Measurements from ENCODE around the gene TTC31. TPM values are rescaled to one million over a fixed set of nuclear protein-coding genes. Genes with fewer than 3 reads are reported as not detected.
A peak's percentile ranks its signal among the peaks of the same experiment; 100 is the strongest.
"Not testable (repeated sequence)": the region's sequence is repeated elsewhere in the genome, so short reads cannot be mapped to it uniquely, and the experiment has no call there.

Gene TTC31
- total RNA-seq, 1 donor from 2014 or later, result 22.6 TPM

- intact Hi-C loops (cut with DNase I), result no loop called here
- peak; percentile 97 for DNase-seq (ENCODE audit: low spot score)
- peak; percentile 76 for ATAC-seq
Measured at GRCh38 chr2:74454654-74455511, 28.0 kb upstream of the TTC31 start, which contains the start of gene INO80B. Gene INO80B, plus strand, starts transcription at chr2:74455087. Its CDS starts 30 bp downstream, at chr2:74455117.

GRCh38 chr2:74457129-74457548 is 25.7 kb upstream of the TTC31 start:
- DNase-seq (ENCODE audit: low spot score) (no peak), ATAC-seq (no peak)
- intact Hi-C loops (cut with DNase I), result no loop called here

- peak; percentile 30 for ATAC-seq
- peak; percentile 82 for DNase-seq (ENCODE audit: low spot score)
- intact Hi-C loops (cut with DNase I), result no loop called here
Measured at GRCh38 chr2:74457549-74458131, 25.2 kb upstream of the TTC31 start.

DNA sequence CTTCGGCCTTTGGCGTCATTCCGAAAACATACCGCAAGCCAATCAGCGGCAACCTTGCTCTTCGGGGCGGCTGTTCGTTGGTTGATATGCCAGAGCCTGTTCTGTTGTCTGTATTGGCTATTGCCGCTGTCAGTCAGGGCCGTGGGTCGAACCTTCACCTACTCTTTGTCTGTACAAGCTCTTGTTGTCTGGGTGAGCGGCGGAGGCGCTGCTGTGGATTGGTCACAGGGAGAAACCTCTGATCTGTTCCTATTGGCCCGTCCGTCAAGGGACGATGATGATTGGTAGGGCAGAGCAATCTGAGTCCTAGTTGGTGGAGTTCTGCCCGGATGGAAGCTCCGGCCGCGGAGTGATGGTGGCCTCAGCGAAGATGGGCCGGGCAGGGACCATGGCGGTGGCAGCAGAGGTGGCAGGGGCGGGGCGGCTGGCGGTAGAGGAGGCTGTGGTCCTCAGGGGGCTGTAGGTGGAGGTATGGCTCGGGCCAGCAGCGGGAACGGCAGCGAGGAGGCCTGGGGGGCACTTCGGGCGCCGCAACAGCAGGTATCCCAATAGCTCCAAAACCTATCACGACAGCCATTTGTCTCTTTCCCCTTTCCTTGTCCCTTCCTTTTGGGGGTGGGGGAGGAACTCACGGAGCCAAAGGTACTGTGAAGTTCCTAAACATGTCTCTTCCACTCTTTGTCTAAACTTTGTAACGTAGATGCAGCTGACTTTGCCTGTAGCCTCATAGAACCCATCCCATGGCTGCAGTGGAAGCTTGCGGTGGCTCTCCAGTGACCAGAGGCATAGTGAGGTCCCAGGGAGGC is 24.5 kb upstream of the TTC31 start, which contains the start of gene WBP1:
Gene WBP1, plus strand, starts transcription at position 307 of the 806 bp plus-strand sequence. Its CDS starts 165 bp downstream, at position 472.
- intact Hi-C loops (cut with DNase I), result no loop called here
- ATAC-seq (peak; percentile 97), DNase-seq (ENCODE audit: low spot score) (peak; percentile 99)

- DNase-seq (ENCODE audit: low spot score) (no peak), ATAC-seq (no peak)
- intact Hi-C loops (cut with DNase I), result no loop called here
Measured at GRCh38 chr2:74458938-74459363, 23.9 kb upstream of the TTC31 start.

DNA sequence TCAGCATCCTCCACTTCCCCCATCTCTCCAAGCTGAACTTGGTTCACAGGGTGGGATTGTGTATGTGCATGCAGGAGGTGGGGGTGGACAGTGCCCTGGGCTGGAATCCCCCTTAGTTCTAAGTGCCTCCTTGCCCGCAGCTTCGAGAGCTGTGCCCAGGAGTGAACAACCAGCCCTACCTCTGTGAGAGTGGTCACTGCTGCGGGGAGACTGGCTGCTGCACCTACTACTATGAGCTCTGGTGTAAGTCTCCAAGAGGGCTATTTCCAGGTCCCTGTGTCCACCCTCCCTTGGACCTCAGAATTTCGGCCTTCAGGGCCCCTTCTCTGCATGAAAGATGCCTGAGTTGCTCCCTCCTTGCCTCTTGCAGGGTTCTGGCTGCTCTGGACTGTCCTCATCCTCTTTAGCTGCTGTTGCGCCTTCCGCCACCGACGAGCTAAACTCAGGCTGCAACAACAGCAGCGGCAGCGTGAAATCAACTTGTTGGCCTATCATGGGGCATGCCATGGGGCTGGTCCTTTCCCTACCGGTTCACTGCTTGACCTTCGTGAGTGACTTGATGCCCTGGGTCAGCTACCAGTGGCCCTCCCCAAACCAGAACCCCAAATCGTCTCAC is 23.3 kb upstream of the TTC31 start:
- ATAC-seq; DNase-seq (ENCODE audit: low spot score); intact Hi-C loops (cut with DNase I): not testable (repeated sequence)

GRCh38 chr2:74460187-74460586 is 22.7 kb upstream of the TTC31 start:
- intact Hi-C loops (cut with DNase I); DNase-seq (ENCODE audit: low spot score); ATAC-seq: not testable (repeated sequence)

DNA sequence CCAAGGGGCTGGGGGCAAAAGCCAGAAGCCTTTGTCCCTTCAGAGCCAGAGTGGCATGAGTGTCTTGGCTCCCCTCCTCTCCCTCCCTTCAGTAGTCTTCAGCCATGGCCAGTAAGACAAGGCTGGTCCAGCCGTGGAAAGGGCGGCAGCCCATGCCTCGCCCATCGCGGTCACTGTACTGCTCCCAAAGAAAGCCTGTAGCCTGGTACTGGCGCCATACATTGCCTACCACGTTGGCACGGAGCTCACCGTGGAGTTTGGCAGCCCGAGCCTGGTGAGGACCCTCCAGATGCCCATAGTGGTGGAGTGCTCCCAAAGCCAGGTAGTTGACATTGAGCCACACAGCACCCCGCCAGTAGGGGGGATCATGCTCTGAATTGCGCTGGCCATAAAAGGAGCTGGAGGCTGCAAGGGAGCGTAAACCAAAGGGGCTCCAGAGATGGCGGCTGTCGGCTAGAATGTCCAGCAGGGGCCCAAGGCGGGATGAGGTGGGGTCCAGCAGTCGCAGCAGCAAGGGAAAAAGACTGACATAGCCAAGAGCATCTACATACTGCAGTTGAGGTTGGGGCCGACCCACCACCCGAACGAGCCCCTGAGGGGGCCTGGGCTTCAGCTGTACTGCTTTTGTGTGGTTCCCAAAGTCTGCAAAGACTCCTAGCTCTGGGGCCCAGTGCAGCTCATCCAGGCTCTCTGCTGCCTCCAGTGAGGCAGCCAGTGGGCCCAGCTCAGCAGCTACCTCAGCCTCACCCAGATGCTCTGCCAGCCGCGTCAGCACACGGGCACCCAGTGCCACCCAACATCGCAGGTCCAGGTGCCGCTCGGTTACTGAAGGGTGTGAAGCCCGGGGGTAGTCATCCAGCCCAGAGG is 21.5 kb upstream of the TTC31 start:
- no peak for DNase-seq (ENCODE audit: low spot score)
- intact Hi-C loops (cut with DNase I), result no loop called here
- no peak for ATAC-seq

- ATAC-seq, result no peak
- intact Hi-C loops (cut with DNase I), result no loop called here
- no peak for DNase-seq (ENCODE audit: low spot score)
Measured at GRCh38 chr2:74462054-74462785, 20.7 kb upstream of the TTC31 start.

DNA sequence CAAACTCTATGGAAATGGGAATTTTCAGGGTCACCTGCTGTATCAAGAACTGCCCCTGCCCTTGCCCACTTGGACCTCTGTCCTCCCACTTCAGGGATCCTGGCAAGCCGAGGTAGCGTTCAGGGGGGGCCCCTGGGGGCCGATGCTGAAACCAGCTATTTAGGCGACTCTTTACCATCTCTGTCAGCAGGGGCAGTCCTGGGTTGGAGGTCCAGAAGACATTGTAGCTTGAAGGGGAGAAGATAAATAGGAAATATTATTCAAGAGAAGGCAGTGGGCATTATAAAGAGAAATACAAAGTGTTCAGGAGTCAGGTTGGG is 20.1 kb upstream of the TTC31 start:
- ATAC-seq (no peak), DNase-seq (ENCODE audit: low spot score) (no peak)
- intact Hi-C loops (cut with DNase I), result no loop called here

DNA sequence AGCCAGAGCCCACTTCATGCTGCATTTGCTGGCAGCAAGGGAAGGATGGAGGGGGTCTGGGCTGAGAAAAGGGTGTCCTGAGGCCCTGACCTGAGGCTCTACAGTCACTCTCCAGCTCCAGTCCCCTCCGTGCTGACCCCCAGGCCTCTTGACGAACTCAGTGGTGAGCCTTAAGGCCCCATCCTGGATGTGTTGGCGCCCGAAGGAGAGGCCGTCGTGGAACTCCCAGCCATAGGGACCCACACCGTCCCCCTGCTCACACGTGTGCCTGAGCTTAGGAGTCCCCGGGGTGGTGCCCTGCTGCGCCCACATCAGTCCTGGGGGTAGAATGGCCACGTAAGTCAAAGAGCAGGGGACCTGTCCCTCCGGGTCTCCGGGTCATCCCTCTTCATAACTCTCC is 18.5 kb upstream of the TTC31 start:
- no peak for ATAC-seq
- intact Hi-C loops (cut with DNase I), result no loop called here
- DNase-seq (ENCODE audit: low spot score), result no peak

GRCh38 chr2:74470742-74471141 is 12.1 kb upstream of the TTC31 start:
- intact Hi-C loops (cut with DNase I); DNase-seq (ENCODE audit: low spot score): not testable (repeated sequence)

DNA sequence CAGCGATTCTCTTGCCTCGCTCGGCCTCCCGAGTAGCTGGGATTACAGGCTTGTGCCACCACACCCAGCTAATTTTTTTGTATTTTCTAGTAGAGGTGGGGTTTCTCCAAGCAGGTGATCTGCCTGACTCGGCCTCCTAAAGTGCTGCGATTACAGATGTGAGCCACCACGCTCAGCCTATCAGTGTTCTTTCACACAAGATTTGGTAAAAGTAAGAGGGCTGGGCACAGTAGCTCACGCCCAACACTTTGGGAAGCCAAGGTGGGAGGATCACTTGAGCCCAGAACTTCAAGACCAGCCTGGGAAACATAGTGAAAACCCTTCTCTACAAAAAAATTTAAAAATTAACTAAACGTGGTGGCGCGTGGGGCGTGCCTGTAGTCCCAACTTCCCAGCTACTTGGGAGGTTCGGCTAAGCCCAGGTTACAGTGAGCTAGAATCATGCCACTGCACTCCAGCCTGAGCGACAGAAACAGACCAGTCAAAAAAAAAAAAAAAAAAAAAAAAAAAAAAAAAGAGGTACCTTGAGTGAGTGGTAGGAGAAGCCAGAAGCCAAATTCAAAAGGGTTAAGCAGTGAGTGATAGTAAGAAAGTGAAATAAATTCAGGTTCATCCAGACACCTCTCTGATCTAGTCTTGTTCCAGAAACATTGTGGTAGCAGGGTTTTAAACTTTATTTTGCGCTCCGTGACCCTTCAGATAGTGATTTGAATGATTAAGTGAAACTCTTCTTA is 11.4 kb upstream of the TTC31 start:
- no peak for ATAC-seq
- intact Hi-C loops (cut with DNase I), result no loop called here
- DNase-seq (ENCODE audit: low spot score), result no peak

More at GRCh38 chr2:74470742-74471141, 12.1 kb upstream of the TTC31 start:
- not testable (repeated sequence) for ATAC-seq

- intact Hi-C loops (cut with DNase I), result no loop called here
- DNase-seq (ENCODE audit: low spot score) (peak; percentile 98), ATAC-seq (peak; percentile 97)
Measured at GRCh38 chr2:74472086-74472944, 10.6 kb upstream of the TTC31 start, which contains the start of gene MRPL53. Gene MRPL53, minus strand, starts transcription at chr2:74472680. Its CDS starts 20 bp downstream, at chr2:74472660.

DNA sequence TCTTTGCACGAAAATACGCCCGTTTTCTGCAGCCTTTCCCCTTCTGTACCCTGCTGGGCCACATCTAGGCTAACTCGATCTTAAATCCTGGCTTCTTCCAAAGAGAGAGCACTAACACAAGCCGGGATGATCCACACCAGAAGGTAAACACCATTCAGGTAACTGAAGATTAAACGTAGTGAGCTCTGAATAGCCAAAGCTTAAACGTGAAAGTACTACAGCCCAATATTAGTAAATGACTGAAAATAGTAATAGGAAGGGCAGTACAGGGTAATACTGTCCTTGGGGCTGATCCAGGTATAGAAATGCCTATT is 10.0 kb upstream of the TTC31 start:
- DNase-seq (ENCODE audit: low spot score), result no peak

DNA sequence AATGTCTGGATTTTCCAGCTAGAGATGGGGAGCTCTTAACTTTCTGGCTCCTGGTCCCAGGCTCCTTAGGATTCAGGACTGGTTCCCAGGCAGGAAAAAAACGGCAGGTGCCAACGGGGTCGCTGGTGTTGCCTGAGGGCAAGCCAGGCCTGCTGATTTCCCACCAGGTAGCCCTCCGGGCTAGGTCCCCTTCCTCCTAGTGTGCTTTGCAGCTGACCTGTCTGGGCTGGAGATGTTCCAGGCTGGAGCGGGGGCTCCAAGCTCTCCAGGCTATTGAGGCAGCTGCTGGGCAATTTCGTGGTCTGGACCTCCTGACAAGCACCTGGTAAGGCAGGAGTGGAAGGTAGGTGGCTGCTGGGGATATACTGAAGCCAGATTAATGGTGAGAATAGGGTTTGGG is 8.4 kb upstream of the TTC31 start:
- intact Hi-C loops (cut with DNase I), result no loop called here
- DNase-seq (ENCODE audit: low spot score), result no peak
- no peak for ATAC-seq

More for the DNA sequence above, 10.0 kb upstream of the TTC31 start:
- intact Hi-C loops (cut with DNase I), result no loop called here
- peak; percentile 5 for ATAC-seq

Measured in sciatic nerve (tissue), 2 donors.